Vagina (tissue), 2 donors: Measurements from ENCODE around the gene PEMT.

Source experiments
- POLR2A ChIP-seq, 2 donors: fragments of 450-650 bp; IDR thresholded peaks; one replicate each; pipeline ENCODE4 v1.6.1; 2017; ENCODE audit warnings: antibody characterized with exemption in 2 of 2, mild to moderate bottlenecking in 2 of 2, moderate library complexity in 2 of 2
- TF ChIP-seq, protein P1 (sequence below), 3 experiments: fragments of 450-650 bp in 2 of 3; fragments of 200-600 bp in 1 of 3; sonication (generic) in 1 of 3; IDR thresholded peaks; one replicate each; pipeline ENCODE4 v1.5.1; 2017 to 2019; ENCODE audit warnings: antibody characterized with exemption in 3 of 3, mild to moderate bottlenecking in 2 of 3, moderate library complexity in 2 of 3

DNA sequence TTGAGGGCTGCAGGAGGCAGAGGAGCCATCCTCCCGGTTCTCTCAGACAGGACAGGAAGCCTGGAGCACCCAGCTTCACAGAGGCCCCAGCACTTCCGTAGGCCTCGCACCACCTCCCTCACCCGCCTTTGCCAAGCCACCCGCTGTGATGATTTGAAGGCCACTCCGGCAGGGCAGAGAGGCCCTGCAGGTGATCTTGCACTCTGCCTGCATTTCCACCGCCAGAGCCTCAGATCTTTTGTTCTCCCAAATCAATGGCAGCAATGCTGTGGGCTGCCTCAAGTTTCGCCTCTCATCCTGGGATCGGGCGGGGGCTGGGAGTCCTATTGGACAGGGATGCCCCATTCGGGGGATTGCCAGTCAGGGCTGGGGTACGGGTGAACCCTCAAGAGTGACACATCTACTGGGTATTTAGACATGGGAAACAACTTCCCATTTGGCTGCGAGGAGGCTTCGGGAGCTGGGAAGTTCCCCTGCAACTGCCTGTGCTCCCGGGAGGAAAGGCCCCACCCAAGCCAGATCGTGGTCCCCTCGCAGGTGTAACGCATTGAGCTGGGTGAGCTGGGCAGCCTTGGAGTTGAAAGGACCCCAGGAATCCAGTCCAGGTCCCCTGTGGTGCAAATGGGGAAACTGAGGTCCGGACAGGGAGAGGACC, 34.8 kb upstream of the PEMT start:
- TF ChIP-seq, protein P1, sequence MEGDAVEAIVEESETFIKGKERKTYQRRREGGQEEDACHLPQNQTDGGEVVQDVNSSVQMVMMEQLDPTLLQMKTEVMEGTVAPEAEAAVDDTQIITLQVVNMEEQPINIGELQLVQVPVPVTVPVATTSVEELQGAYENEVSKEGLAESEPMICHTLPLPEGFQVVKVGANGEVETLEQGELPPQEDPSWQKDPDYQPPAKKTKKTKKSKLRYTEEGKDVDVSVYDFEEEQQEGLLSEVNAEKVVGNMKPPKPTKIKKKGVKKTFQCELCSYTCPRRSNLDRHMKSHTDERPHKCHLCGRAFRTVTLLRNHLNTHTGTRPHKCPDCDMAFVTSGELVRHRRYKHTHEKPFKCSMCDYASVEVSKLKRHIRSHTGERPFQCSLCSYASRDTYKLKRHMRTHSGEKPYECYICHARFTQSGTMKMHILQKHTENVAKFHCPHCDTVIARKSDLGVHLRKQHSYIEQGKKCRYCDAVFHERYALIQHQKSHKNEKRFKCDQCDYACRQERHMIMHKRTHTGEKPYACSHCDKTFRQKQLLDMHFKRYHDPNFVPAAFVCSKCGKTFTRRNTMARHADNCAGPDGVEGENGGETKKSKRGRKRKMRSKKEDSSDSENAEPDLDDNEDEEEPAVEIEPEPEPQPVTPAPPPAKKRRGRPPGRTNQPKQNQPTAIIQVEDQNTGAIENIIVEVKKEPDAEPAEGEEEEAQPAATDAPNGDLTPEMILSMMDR (IDR thresholded peaks at IDR 0.05) = no peak
- no peak for TF ChIP-seq POLR2A (IDR thresholded peaks at IDR 0.05)
